ENCODE data around the gene SBK1.
A peak's percentile ranks its signal among the peaks of the same experiment; 100 is the strongest.
"Not testable (repeated sequence)": the region's sequence is repeated elsewhere in the genome, so short reads cannot be mapped to it uniquely, and the experiment has no call there.

The SBK1 gene

DNA sequence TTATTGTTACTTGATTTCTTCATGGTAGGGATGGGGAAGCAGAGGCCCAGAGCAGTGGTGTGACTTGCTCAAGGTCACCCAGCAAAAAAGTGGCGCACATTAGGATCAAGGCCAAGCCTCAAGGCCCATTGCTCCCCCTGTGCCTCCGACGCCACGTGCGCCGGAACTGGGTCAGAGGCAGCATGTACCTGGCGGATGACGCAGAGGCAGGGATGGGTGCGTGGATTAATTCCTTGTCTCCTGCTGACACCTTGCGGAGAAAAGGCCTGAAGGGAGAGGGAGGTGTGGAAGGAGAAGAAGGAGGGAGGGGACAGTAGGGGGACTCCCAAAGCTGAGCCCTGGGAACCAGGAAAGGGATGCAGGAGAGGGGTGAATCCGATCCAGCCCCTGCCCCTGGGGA is 18.5 kb downstream of the SBK1 start:
- no peak for DNase-seq

DNA sequence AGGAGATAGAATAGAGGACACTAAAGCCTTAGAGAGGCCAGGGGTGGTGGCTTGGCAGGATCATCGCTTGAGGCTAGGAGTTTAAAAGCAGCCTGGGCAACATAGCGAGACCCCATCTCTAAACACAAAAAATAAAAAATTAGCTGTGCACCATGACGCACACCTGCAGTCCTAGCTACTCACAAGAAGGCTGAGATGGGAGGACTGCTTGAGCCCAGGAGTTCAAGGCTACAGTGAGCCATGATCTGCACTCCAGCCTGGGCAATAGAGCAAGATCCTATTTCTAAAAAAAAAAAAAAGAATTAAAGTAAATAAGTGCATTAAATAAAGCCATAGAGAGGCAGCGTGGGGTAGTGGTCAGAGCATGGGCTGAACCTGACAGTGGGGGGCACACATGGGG is 19.1 kb downstream of the SBK1 start:
- no peak for DNase-seq

DNA sequence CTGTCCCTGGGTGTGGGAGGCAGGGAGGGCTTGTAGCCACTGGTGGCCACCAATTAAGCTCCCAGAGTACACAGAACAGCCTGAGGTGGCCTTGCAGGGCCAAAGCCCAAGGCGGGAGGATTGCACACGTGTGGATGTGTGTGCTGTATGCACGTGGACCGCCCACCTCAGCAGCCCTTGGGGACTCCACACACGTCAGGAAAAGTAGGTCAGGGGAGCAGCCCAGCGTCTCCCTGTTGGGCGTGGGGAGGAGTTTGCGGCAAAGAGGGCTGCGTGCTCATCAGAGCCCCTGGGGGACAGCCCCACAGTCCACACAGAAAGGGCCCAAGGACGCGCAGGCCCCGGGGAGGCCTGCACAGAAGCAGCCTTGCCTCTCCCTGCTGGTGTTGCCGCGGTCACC is 19.6 kb downstream of the SBK1 start:
- peak; percentile 54 to 67 for DNase-seq

DNA sequence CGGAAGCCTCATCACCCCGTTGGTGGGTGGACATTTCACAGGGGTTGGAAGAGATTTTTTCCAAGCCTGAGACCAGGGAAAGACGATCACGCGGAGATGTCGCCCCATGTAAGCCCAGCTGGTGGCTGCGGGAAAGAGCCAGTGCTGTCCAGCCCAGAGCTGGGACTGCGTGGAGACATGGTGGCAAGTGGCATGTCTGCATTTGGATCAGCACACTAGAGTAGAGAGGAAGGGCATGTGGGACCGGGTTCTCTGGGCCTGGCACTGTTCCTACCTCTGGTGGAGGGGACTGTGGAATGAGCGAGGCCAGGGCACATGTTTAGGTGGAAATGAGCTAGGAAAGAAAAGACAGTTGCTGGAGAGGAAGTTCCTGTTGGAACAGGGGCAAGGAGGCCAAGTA is 20.0 kb downstream of the SBK1 start:
- no peak for DNase-seq

DNA sequence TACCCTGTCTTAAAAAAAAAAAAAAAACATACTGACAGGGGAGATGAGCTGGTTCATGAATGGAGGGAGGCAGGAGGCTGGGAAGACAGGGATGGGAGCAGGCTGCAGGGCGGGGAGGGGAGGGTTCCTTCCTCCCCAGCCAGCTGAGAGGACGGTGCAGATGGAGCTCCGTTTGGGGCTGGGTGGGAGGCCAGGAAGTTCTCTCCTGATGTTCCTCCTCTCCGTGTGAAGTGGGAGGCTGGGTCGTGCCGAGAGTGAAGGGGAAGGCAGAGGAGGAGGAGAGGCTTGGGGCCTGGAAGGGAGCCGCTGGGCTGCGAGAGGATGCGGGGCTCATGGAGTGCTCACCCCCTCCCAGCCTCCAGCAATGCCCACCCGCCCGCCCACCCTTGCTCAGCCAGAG is 21.3 kb downstream of the SBK1 start:
- no peak for DNase-seq

DNA sequence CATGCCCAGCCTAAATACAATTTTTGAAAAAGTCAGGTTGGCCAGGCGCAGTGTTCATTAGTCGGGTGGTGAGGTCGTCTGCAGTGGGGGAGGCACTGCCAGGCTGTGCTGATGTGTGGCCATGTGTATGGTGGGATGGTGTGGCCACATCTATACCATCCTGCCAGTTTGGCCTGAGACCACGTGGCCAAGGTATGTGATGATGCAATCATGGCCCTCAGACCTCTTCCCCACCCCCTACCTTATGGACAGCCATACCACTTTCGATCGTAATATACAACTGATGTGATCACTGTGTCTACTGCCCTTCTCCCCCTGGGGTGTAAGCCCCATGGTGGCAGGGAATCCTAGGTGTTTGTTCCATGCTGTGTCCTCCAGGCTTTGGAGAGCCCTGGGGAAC is 23.7 kb downstream of the SBK1 start:
- DNase-seq, result no peak

DNA sequence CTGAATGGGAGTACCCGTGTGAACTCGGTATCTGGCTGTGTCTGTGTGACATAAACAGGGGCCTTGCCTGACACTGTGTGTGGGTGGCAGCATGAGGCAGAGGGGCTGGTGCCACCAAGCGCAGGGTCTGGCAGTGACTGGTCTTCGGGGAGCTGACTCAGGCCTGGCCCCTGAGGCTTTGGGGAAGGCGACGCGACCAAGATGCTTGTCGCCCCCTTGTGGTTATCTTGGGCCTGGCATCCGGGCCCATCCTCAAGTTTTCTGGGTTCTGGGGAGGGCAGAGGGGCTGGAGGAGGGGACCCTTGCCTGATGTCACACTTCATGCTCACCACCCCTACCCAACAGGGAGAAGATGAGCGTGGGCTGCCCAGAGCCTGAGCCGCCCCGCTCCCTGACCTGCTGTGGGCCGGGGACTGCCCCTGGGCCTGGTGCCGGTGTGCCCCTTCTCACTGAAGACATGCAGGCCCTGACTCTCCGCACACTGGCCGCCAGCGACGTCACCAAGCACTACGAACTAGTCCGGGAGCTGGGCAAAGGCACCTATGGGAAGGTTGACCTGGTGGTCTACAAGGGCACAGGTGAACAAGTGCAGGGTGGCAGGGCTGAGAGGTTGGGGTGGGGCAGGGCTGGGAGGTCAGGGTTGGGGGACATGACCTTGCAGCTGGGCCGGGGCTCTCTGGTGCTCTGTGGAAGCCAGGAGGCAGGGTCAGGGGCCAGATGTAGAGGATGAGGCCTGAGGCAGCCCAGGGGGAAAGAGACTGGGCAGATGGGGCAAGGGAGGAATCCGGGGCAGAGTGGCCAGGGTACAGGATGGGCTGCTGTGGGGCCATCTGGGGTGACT is 24.9 kb downstream of the SBK1 start:
- DNase-seq, result peak; percentile 87

DNA sequence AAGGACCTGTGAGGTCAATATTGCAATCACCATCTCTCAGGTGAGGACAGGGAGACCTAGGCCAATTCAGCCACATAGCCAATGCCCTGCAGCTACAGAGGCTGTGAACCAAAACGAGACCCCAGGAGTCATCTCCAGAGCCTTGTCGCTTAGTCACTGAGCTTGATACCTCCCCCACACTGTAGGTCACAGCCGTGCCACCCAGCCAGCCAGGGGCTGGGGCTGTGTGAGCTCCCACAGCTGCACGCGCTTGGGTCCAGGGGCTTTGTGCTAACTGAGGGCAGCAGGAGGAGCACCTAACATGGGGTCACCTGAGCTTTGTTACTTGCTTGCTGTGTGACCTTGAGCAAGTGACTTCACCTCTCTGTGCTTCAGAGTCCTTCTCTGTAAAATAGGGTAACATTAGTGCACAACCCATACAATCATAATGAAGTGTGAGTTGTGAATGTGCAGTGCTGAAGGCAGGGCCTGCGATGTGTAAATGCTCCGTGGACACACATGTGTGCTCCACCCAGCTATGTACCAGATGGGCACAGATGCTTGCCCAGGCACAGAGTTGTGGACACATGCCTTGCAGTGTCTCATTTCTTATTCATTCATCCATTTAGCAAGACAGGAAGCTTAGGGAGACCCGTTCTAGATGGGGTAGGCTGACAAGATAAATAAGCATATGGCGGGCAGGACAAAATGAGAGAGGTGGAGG is 25.9 kb downstream of the SBK1 start:
- DNase-seq, result peak in 1 of 2 experiments; percentile 39

DNA sequence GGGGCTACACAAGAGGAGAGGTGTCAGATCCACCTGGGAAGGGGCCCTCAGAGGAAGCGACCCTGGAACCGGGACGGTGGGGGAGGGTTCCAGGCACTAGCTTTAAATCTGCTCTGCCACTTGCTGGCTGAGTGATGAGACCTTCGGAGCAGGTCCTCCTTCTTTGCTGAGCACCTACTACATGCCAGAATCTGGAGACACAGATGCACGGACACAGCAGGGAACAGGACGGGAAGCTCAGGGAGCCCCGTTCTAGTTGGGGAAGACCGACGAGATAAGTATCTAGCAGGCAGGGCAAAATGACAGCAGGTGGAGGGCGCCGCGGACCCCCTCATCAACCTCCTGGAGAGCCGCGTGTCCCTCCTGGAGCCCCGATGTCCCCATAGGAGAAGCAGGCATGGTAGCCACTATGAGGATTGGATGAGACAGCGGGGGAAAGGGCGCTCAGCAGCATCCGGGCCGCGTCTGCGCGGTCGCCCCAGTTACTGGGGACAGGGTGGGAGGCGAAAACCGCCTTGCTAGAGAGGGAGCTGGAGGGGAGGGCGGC is 27.2 kb downstream of the SBK1 start:
- no peak for DNase-seq

DNA sequence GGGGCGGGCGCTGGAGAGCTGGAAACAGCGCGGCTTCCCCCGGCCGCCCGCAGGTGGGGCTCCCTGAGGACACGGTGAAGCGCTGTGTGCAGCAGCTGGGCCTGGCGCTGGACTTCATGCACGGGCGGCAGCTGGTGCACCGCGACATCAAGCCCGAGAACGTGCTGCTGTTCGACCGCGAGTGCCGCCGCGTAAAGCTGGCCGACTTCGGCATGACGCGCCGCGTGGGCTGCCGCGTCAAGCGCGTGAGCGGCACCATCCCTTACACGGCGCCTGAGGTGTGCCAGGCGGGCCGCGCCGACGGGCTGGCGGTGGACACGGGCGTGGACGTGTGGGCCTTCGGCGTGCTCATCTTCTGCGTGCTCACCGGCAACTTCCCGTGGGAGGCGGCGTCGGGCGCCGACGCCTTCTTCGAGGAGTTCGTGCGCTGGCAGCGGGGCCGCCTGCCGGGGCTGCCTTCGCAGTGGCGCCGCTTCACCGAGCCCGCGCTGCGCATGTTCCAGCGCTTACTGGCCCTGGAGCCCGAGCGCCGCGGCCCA is 27.8 kb downstream of the SBK1 start:
- no peak for DNase-seq

DNA sequence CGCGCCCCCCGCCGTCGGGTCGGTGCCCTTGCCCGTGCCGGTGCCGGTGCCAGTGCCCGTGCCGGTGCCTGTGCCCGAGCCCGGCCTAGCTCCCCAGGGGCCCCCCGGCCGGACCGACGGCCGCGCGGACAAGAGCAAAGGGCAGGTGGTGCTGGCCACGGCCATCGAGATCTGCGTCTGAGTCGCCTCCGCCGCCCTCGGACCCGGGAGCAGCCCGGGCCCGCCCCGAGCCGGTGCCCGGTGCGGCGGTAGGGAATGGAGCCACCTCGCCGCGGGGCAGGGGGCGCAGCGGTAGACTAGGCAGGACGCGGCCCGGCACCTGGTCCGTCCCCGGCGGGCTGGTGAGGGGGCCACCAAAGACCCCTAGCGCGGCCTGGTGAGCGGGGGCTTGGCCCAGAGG is 28.4 kb downstream of the SBK1 start:
- peak in 1 of 2 experiments; percentile 8 for DNase-seq

DNA sequence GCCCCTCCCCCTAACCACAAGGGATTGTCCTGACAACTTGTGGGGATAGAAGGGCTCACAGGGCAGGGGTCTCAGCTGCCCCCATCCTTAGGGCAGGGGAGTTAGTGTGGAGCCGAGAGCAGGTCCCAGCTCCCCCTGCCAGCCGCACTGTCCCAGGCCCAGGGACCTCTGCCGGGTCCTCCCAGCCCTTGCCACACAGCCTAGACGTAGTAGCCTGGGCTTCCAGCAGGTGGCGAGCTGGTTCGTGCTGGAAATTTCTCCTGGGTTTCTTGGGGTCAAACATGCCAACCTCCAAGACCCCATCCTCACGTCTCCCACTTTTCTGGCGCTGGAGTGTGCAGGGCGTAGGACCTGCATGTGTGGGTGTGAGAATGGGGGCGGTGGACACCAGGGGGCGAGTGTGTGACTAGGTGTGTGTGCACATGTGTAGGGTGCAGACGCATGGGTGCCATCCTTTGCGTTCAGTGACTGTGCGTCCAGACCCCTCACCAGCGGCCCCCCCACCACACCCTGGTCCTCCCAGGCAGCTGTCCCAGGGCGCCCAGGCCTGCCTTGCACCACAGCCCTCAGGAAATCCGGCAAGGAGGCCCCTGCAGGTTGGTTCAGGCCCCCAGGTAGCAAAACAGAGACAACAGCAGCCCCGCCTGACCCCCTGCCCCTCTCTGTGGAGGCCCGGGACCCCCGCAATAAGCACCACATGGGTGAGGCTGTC is 29.5 kb downstream of the SBK1 start:
- DNase-seq, result peak; percentile 74 to 76

DNA sequence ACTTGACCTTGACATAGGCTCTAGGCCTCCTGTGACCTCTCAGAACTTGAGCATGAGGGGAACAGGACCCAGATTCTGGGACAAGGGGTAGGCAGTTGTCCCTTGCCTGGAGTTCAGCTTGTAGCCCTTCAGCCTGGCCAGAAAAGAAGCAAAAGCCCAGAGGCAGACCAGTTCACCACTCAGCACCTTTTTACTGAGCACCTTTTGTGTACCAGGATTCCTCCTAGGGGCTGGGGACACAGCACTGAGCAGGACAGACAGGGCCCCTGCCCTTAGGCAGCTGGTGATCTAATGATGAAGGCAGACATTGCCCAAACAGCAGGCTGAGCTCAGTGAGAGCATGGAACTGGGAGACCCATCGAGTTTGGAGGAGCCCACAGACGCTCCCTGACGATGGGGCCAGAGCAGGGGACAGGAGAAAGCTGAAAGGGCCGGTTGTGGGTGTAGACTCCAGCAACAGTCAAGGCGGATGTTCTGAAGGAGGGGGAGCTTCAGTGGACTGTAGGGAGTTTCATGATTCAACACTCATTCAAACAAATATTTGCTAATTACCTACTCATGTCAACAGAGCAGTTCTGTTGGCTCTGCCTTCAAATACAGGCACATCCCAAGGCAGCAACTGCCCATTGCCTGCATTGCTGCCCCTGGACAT is 32.0 kb downstream of the SBK1 start:
- no peak for DNase-seq

DNA sequence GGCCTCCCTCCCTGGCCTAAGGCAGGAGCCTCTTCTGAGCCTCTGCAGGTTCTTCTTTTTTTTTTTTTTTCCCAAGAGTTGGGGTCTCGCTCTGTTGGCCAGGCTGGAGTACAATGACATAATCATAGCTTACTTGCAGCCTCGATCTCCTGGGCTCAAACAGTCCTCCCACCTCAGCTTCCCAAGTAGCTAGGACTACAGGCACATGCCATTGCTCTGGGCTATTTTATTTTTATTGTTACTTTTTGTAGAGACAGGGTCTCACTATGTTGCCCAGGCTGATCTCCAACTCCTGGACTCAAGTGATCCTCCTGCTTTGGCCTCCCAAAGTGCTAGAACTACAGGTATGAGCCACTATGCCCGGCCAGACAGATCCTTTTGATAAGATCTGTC is 32.6 kb downstream of the SBK1 start:
- DNase-seq, result no peak

DNA sequence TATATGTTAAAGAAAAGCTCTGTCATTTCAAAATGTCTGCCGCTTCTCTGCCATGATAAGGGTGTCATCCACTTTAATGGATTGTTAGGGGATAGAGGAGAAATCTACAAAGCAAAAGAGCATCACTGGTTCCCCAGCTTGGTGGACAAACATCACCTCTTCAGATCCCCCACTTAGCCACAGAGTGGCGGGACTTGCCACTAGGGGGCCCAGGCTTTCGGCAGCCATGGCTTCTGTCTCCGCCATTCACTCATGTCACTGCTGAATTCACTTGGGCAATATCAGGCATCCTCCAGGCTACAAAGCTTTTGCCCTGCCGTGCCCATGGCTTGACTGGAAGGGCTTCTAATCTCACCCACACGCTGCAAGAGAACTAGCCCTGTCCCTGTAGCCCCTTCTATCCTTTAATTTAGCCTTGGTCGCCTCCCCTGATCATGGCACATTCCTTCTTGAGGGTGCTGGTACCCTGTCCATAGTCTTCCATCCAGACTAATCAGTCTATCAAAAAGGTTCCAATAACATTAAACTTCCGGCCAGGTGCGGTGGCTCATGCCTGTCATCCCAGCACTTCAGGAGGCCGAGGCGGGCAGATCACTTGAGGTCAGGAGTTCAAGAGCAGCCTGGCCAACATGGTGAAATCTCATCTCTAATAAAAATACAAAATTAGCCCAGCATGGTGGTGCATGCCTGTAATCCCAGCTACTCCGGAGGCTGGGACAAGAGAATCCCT is 34.7 kb downstream of the SBK1 start:
- DNase-seq, result peak; percentile 79 to 83

DNA sequence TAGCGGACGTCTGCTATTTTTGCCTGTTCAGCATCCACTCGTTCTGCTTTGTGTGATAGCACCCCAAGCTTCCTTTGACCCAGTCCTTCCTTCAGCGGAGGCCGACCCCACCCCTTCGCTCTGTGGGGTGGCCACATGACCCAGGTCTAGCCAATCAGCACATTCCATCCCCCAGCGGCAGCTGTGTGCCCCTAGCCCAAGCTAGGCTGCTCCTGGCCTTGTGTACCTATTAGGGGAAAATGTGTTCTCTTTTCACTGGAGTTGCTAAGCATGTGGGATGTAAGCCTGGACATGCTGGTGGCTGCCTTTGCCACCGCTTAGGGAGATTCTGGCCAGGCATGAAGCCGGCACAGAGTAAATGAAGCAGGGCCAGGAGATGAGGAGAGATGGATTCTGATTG is 37.9 kb downstream of the SBK1 start:
- DNase-seq, result peak in 1 of 2 experiments; percentile 43

DNA sequence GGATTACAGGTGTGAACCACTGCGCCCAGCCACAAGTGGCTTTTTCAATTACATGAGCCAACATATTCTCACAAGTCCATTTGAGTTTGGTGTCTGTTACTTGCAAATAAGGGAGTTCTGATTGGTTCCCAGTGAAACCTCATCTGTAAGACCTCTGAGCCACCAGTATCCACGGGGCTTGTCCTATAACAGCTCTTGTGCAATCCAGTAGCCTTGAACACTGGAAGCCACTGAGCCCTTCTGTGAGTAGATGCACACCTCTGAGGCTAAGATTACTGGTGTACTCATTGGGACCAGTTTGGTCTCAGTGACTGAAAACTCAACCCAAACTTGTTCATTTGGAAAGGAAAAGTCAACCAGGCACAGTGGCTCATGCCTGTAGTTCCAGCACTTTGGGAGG is 38.7 kb downstream of the SBK1 start:
- not testable (repeated sequence) for DNase-seq

DNA sequence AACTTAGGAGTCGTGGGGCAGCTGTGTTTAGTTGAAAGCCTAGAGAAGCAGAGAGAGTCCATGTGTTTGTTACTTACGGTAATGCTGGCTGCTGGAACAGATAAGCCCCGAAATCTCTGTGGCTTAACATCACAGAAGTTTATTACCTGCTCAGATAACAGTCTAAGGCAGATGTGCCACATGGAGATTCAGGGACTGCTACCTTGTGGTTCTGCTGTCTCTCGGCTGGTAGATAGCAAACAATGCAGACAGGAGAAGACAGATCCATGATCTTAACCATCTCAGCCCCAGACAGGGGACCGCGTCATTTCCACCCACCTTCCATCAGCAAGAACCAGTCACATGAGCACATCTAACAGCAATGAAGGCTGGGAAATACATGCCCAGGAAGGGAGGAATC is 40.3 kb downstream of the SBK1 start:
- not testable (repeated sequence) for DNase-seq

DNA sequence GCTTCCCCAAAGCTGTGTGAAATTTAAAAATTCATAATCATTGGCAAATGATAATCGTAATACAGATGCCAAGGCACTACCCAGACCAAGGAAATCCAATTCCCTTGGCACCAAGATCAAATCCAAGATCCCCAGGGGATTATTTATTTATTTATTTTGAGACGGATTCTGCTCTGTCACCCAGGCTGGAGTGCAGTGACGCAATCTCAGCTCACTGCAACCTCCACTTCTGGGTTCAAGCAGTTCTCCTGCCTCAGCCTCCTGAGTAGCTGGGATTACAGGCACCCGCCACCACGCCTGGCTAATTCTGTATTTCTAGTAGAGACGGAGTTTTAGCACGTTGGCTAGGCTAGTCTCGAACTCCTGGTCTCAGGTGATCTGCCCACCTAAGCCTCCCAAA is 43.4 kb downstream of the SBK1 start:
- DNase-seq, result not testable (repeated sequence)

DNA sequence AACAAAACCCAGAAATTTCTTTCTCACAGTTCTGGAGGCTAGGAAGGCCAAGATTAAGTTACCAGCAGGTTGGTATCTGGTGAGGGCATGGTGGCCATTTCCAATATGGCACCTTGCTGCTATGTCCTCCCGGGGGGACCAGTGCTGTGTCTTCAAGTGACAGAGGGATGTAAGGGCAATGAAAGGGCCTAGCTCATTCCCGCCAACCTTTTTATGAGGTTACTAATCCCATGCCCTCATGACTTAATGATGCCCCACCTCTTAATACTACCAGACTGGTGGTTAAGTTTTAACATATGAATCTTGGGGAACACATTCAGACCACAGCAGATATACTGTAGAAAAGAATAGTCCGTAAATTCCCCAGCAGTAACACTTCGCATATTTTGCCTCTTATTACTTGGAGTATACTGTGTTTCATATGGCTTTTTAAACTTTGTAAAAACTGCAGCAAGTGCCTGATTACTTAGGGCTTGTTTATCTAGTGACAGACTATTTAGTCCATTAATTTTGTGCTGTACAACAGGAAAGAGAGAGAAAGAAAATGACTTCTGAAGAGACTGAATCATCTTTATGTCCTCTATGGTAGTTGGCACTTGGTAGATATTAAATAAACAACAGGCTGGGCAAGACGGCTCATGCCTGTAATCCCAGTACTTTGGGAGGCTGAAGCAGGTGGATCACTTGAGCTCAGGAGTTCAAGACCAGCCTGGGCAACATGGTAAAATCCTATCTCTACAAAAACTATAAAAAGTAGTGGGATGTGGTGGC is 44.8 kb downstream of the SBK1 start:
- not testable (repeated sequence) for DNase-seq

DNA sequence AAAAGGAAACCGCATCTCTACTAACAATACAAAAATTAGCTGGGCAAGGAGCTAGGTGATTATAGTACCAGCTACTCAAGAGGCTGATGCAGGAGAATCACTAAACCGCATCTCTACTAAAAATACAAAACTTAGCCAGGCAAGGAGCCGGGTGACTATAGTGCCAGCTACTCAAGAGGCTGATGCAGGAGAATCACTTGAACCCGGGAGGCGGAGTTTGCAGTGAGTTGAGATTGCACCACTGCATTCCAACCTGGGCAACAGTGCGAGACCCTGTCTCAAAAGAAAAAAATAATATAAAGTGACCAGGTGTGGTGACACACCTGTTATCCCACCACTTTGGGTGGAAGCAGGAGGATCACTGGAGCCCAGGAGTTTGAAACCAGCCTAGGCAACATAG is 45.9 kb downstream of the SBK1 start:
- not testable (repeated sequence) for DNase-seq
